Epithelial cell of esophagus (primary cell): ENCODE measurements around the gene MIF.
"Not testable (repeated sequence)": the region's sequence is repeated elsewhere in the genome, so short reads cannot be mapped to it uniquely, and the experiment has no call there.

Experiments
- DNase-seq: peaks from one replicate; pipeline ENCODE4 v3.0.0; 2010; ENCODE audit warnings: low read depth
- H3K4me3 ChIP-seq: 2 replicates; pipeline ENCODE4 v1.5.1; 2011; ENCODE audit warnings: mild to moderate bottlenecking, low read length, control low read depth
- TF ChIP-seq, protein P1 (sequence below): IDR thresholded peaks from 2 replicates; pipeline ENCODE4 v1.5.1; 2011; ENCODE audit warnings: low read depth, mild to moderate bottlenecking, low read length, control low read depth, inconsistent platforms; ENCODE audit not compliant: insufficient read depth; ENCODE audit errors: missing control alignments

The MIF gene

DNA sequence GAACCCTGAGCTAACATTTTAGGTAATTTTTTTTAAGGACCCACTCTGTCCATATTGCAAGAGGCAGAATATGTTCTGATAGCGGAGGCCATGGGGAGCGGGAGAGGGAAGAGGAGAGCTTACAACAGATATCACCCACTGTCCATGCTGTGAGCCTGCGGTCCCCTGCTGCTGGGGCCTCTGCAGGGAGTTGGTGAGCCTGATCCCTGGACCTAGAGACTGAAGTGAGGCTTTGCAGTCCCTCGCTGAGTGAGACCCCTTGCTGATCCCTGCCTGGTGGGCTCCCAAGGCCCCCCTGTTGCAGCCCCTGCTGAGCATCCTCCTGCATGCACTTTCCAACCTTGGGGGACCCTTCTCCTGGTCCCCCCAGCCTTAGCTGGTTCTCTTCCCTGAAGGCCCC, 12.5 kb downstream of the MIF start:
- TF ChIP-seq, protein P1, sequence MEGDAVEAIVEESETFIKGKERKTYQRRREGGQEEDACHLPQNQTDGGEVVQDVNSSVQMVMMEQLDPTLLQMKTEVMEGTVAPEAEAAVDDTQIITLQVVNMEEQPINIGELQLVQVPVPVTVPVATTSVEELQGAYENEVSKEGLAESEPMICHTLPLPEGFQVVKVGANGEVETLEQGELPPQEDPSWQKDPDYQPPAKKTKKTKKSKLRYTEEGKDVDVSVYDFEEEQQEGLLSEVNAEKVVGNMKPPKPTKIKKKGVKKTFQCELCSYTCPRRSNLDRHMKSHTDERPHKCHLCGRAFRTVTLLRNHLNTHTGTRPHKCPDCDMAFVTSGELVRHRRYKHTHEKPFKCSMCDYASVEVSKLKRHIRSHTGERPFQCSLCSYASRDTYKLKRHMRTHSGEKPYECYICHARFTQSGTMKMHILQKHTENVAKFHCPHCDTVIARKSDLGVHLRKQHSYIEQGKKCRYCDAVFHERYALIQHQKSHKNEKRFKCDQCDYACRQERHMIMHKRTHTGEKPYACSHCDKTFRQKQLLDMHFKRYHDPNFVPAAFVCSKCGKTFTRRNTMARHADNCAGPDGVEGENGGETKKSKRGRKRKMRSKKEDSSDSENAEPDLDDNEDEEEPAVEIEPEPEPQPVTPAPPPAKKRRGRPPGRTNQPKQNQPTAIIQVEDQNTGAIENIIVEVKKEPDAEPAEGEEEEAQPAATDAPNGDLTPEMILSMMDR, result no peak
- DNase-seq, result no peak
- no peak overlapping the region for H3K4me3 ChIP-seq

DNA sequence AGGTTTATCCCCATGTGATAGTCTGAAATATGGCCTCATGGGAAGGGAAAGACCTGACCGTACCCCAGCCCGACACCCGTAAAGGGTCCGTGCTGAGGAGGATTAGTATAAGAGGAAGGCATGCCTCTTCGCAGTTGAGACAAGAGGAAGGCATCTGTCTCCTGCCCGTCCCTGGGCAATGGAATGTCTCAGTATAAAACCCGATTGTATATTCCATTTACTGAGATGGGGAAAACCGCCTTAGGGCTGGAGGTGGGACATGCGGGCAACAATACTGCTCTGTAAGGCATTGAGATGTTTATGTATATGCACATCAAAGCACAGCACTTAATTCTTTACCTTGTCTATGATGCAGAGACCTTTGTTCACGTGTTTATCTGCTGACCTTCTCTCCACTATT, 13.2 kb downstream of the MIF start:
- not testable (repeated sequence) for DNase-seq, H3K4me3 ChIP-seq

DNA sequence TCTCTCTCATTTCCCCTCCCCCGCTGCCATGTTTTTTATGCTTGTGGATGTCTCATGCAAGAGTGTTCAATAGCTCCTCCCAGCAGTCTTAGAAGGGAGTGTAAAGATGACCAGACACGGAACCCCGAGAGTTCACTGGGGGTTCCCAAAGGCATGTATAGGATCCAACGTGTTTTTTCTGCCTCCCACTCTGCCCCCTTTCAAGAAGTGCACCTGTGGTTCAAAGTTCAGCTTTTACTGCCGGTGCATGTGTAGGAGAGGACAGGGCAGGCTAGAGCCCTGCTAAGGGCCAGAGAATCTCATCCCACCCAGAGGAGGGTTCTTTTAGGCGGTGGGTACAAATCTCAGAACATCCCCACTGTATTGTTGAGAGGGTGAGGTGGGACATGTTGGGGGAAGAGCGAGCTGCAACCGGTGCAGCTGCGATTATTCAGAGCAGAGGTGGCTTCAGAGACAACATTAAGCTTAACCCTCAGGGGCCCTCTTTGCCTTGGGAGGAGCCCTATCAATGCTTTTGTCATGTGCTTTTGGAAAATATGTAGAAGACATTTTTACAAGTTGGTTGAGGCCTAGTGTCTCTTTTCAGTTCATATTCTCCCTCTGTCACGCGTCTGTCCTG, 14.5 kb downstream of the MIF start:
- TF ChIP-seq, protein P1, result no peak
- DNase-seq, result no peak
- no peak overlapping the region for H3K4me3 ChIP-seq

DNA sequence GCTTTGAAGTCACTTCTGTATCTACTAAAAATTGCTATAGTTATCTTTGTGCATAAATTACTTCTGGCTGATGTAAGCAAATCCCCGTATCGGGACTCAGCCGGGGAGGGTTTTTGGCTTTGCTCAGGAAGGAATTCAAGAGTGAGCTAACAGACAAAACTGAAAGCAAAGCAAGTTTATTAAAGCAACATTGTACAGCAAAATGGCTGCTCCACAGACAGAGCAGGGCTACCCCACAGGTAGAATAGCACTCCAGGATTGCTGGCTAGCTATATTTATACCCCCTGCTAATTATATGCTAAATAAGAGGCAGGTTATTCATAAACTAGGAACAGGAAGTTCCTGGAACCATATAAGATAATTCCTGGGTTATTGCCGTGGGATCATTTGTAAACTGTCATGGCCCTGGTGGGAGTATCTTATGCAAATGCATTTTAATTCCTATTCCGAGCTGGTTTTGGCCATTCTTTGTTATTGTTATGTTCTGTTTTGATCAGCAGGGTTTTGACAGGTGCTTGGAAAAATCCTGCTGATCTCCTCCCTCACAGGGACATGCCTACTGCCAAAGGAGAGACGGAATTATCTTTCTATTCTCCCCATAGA, 15.2 kb downstream of the MIF start:
- no peak overlapping the region for H3K4me3 ChIP-seq
- DNase-seq, result no peak
- TF ChIP-seq, protein P1, result no peak

DNA sequence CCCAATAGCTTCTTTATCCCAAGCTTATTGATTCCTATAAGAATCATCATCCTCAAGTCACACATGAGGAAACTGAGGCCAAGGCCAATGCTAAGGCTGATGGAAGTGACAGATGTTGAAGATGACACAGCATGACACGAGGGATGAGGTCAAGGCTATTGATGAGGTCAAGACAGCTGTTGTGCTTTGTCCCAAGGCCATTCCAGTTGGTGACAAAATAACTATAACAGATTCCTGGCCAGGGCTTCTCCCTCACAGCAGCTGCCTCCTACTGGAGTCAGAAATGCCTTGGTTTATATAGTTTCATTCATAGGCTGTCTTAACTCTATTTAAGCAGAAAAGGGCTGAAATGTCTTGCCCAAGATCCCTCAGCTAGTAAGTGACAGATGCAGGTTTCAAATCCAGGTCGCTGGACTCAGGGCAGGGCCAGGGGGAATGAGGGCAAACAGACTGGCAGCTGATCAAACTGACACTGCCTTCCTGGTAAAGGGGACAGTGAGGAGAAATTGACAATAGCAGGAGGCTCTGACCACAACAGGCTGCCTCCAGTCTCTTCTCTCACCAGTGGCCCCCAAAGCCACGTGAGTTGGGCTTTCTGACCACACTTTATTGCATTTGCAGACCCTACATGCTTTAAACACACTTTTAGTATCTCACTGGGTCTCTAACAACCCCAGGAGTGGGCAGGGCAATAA, 16.5 kb downstream of the MIF start:
- no peak overlapping the region for H3K4me3 ChIP-seq
- DNase-seq, result no peak
- TF ChIP-seq, protein P1, result no peak

DNA sequence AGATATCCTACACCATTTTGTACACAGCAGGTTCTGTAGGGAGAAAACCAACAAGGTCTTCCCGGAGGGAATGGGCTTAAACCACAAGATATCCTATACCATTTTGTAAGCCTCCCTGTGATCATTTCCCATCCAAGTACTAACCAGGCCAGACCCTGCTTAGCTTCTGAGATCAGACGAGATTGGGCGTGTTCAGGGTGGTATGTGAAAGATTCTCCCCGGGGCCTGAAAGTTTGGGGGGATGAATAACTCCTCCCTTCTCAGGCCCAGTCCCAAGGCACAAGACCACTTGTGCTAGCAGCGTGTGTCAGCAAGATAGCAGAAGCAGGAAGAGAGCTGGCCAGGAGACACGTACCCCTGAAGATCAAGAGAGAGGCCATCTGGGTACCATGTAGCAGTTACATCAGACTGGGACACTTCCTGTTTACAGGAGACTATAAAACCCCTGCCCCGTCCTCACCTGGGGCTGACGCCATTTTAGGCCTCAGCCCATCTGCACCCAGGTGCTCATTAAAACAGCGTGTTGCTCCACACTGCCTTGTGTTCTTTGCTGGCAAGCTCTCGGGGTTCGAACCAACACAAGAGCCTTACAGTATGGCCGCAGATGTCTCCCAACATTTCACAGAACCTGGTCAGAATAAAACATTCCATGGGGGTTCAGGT, 17.3 kb downstream of the MIF start:
- no peak overlapping the region for H3K4me3 ChIP-seq
- no peak for DNase-seq
- TF ChIP-seq, protein P1, result no peak

DNA sequence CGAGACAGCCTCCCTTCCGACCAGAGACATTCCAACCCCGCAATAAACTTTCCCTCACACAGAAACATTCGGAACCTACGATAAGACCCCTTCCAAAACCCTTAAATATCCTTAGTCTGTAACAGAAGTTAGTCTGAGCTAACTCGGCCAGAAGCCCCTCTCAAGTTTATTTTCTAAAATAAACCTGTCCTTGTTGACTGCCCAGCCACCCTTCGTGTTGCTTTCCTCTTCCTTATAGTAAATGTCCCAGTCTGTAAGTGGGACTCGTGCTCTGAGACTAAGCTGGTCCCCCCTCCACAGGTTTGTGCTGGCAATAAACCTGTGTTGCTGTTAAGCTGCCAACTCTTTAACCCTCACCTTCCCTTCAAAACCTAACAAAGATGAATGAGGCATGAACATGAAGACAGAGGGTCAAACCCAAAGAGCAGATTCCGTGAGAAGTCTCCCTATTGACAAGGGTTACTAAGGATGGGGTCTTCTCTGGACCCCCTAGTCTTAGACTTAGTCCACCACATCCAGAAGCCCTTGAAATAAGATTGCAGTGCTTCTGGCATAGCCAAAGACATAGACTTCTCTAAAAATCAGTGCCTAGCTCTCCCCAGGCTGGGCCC, 18.2 kb downstream of the MIF start:
- no peak overlapping the region for H3K4me3 ChIP-seq
- DNase-seq, result no peak
- TF ChIP-seq, protein P1, result no peak
